ENCODE data around the gene TGFBR3L.
A peak's percentile ranks its signal among the peaks of the same experiment; 100 is the strongest.

Gene TGFBR3L

GRCh38 chr19:7917267-7918061 is 2.8 kb downstream of the TGFBR3L start (continued):
- no peak for TF ChIP-seq REST (tag by site-specific recombination; IDR thresholded peaks at IDR 0.05)
- TF ChIP-seq ZNF140 (tag by site-specific recombination; IDR thresholded peaks at IDR 0.05), result no peak
- no peak for TF ChIP-seq ZNF704 (tag by site-specific recombination; IDR thresholded peaks at IDR 0.05)
- no peak for TF ChIP-seq ZNF354C (tag by site-specific recombination; IDR thresholded peaks at IDR 0.05; ENCODE audit: borderline replicate concordance, low read depth)
- peak; percentile 39 for TF ChIP-seq HIC1 (tag by site-specific recombination; IDR thresholded peaks at IDR 0.05)
- no peak for TF ChIP-seq ZNF311 (tag by site-specific recombination; IDR thresholded peaks at IDR 0.05; ENCODE audit: borderline replicate concordance)
- peak; percentile 79 for TF ChIP-seq ZBTB26 (tag by site-specific recombination; optimal IDR thresholded peaks at IDR 0.05)
- no peak for TF ChIP-seq ZNF518A (tag by site-specific recombination; conservative IDR thresholded peaks at IDR 0.05; ENCODE audit: low read depth)
- no peak for TF ChIP-seq ZNF658 (tag by site-specific recombination; IDR thresholded peaks at IDR 0.05)
- TF ChIP-seq ZBTB6 (tag by site-specific recombination; IDR thresholded peaks at IDR 0.05), result no peak
- no peak for TF ChIP-seq ZNF596 (tag by site-specific recombination; IDR thresholded peaks at IDR 0.05)
- no peak for TF ChIP-seq ZNF473 (tag by site-specific recombination; IDR thresholded peaks at IDR 0.05)
- TF ChIP-seq ZNF391 (tag by site-specific recombination; IDR thresholded peaks at IDR 0.05; ENCODE audit: borderline replicate concordance, low read depth), result no peak
- no peak for TF ChIP-seq HOXA7 (CRISPR knock-in tag; IDR thresholded peaks at IDR 0.05; ENCODE audit: borderline replicate concordance)
- no peak for TF ChIP-seq ZNF146 (tag by site-specific recombination; IDR thresholded peaks at IDR 0.05)
- no peak for TF ChIP-seq OVOL3 (tag by site-specific recombination; IDR thresholded peaks at IDR 0.05)
- TF ChIP-seq KLF9 (tag by site-specific recombination; IDR thresholded peaks at IDR 0.05; ENCODE audit: low read depth), result no peak
- no peak for TF ChIP-seq ZNF202 (tag by site-specific recombination; IDR thresholded peaks at IDR 0.05; ENCODE audit: borderline replicate concordance)
- TF ChIP-seq ZSCAN30 (tag by site-specific recombination; IDR thresholded peaks at IDR 0.05), result peak; percentile 67; the same call in 1 of the 2 replicates
- TF ChIP-seq ZNF610 (tag by site-specific recombination; IDR thresholded peaks at IDR 0.05; ENCODE audit: borderline replicate concordance), result no peak
- peak; percentile 15; the same call in 1 of the 2 replicates for TF ChIP-seq ZNF398 (tag by site-specific recombination; IDR thresholded peaks at IDR 0.05)
